ENCODE measurements around the gene FMNL3.

FMNL3 gene

DNA sequence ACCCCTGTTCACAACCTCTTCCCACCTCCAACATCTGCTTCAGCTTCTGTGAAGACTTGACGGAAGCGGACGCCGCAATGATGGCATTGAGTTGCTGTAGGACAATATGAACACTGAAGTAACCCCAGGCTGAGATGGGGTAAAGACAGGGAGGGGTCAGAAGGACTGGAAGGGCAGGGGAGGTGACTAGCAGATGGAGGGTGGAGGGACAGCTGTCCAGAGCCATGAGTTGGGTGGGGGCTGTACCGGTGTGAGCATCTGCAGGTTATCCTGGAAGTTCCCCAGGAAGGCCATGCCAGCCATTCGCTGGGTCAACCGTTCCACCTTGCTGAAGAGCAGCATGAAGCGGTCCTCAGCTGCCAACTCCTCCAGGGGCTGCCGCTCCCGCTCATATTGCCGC is 57.8 kb downstream of the FMNL3 start:
- no peak overlapping the region for H3K4me3 ChIP-seq (ENCODE audit: low read depth, low read length)
- TF ChIP-seq CTCF (conservative IDR thresholded peaks at IDR 0.05; ENCODE audit: low read depth, low read length) = no peak
- no peak for DNase-seq (ENCODE audit: low read depth)

- no peak for TF ChIP-seq CTCF (conservative IDR thresholded peaks at IDR 0.05; ENCODE audit: low read depth, low read length)
- H3K4me3 ChIP-seq (ENCODE audit: low read depth, low read length) = no peak overlapping the region
These were observed 58.5 kb downstream of the FMNL3 start for GRCh38 chr12:49648712-49649003.

DNA sequence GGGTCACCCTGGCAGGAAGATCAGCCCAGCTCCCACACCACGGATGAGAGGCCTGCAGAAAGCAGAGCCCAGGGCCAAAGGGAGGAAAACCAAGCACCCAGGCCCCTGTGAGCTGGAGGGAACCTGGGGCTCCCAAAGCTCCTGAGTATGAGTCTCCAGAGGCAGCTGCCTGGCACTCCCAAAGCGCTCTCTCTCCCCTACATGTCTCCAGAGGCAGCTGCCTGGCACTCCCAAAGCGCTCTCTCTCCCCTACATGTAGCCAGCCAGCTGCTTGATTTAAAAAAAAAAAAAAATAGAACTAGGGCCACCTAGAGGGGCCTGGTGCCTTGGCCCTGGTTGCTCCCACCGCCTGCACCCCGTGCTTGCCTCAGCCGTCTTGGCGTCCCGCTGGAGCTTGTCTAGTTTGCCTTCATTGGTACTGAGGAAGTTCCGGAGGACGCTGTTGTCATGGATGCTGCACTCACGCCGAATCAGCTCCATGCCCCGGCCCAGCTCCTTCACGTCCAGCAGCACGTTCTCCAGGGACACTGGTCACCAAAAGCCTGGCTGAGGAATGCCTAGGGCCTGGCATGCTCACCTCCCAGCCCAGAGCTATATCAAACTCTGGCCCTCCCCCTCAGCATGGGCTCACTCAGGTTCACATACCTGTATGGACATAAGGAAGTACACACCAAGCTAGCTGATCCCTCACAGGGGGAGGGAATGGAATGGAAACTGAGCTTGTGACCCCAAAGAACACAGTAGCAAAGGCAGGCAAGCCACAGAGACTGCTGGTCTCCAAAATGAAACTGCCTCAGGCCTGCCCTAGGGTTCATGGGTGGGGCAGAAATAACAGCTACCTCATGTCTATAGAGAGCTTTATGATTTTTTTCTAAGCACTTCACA is 59.1 kb downstream of the FMNL3 start:
- no peak overlapping the region for H3K4me3 ChIP-seq (ENCODE audit: low read depth, low read length)
- DNase-seq (ENCODE audit: low read depth) = no peak
- TF ChIP-seq CTCF (conservative IDR thresholded peaks at IDR 0.05; ENCODE audit: low read depth, low read length) = no peak

More at GRCh38 chr12:49648712-49649003, 58.5 kb downstream of the FMNL3 start:
- no peak for DNase-seq (ENCODE audit: low read depth)

GRCh38 chr12:49646871-49647654 is 60.1 kb downstream of the FMNL3 start:
- no peak for DNase-seq (ENCODE audit: low read depth)
- TF ChIP-seq CTCF (conservative IDR thresholded peaks at IDR 0.05; ENCODE audit: low read depth, low read length) = no peak
- no peak overlapping the region for H3K4me3 ChIP-seq (ENCODE audit: low read depth, low read length)

GRCh38 chr12:49646331-49646830 is 60.8 kb downstream of the FMNL3 start:
- H3K4me3 ChIP-seq (ENCODE audit: low read depth, low read length) = no peak overlapping the region
- DNase-seq (ENCODE audit: low read depth) = no peak
- no peak for TF ChIP-seq CTCF (conservative IDR thresholded peaks at IDR 0.05; ENCODE audit: low read depth, low read length)

DNA sequence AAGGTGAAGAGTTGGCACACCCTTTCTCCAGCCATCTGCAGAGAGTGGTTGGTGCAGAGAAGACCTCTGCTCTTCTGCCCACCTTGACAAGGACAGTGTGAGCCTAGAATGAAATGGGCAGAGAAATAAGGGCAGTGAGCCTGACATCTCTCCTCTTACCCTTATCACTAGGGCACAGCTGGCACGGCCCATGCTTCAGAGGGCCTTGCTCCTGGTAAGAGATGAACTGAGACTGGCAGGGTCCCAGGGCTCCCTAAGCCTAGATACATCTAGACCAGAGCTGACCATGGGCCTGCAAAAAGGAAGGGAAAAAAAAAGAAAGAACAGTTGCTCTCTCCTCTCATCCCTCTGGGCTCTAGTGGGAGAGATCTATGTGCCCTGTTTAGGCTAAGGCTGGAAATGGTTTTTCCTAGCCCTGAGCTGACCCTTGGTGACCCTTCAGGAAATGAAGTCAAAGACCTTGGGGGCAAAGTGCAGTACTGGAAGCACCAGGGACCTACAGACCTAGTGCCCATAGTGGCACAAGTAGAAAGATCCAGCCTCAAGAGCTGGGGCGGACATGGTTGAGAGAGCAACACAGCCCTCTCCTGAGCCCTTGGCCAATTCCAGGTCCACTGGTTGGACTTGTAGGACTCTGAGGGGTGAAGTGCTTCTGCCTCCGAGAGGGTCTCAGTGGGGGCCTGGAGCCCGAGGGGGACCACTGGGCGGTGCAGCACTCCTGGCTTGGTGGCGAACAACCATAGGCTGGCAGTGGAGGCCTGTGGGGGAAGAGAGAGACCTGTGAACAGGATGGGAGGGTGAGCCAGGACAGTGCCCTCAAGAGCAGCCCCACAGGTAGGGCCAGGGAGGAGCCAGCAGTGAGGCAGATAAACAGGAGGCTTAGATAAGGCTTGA is 61.8 kb downstream of the FMNL3 start:
- no peak for DNase-seq (ENCODE audit: low read depth)

More for the DNA sequence above, 61.8 kb downstream of the FMNL3 start:
- H3K4me3 ChIP-seq (ENCODE audit: low read depth, low read length) = no peak overlapping the region
- TF ChIP-seq CTCF (conservative IDR thresholded peaks at IDR 0.05; ENCODE audit: low read depth, low read length) = no peak
